Chondrocyte (in vitro differentiated cells): Measurements from ENCODE around the gene RANBP17. TPM values are rescaled to one million over a fixed set of nuclear protein-coding genes. Genes with fewer than 3 reads are reported as not detected.
"Not testable (repeated sequence)": the region's sequence is repeated elsewhere in the genome, so short reads cannot be mapped to it uniquely, and the experiment has no call there.

Experiments used
- DNase-seq: peaks from one replicate; pipeline ENCODE4 v3.0.0; 2021; ENCODE audit warnings: mixed read lengths, low spot score
- H3K27ac Mint-ChIP-seq: one replicate; pipeline ENCODE4 v1.8.0; 2021; ENCODE audit warnings: mild to moderate bottlenecking, moderate library complexity, mixed read lengths; ENCODE audit not compliant: unreplicated experiment
- H3K27me3 Mint-ChIP-seq: 2 replicates; pipeline ENCODE4 v1.8.0; 2021; ENCODE audit warnings: low read depth, mixed read lengths
- H3K36me3 Mint-ChIP-seq: 2 replicates; pipeline ENCODE4 v1.8.0; 2021; ENCODE audit warnings: low read depth, mixed read lengths
- H3K4me1 Mint-ChIP-seq: 2 replicates; pipeline ENCODE4 v1.8.0; 2021; ENCODE audit warnings: low read depth, mild to moderate bottlenecking, mixed read lengths
- H3K4me3 Mint-ChIP-seq: one replicate; pipeline ENCODE4 v1.8.0; 2021; ENCODE audit warnings: mild to moderate bottlenecking, moderate library complexity, mixed read lengths; ENCODE audit not compliant: unreplicated experiment
- H3K9me3 Mint-ChIP-seq: 2 replicates; pipeline ENCODE4 v1.8.0; 2021; ENCODE audit warnings: low read depth, mixed read lengths
- total RNA-seq: library from RNA; stranded (reverse); gene quantifications from 3 replicates; pipeline ENCODE4 v1.2.1, GENCODE V29; 2021
- TF ChIP-seq, protein P1 (sequence below): fragments of 200-600 bp; sonication (generic); IDR thresholded peaks from 2 replicates; pipeline ENCODE4 v1.5.0; 2021; ENCODE audit warnings: antibody characterized with exemption, mild to moderate bottlenecking, moderate library complexity

Gene RANBP17
- total RNA-seq, 1 donor from 2014 or later = 24.5 TPM

DNA sequence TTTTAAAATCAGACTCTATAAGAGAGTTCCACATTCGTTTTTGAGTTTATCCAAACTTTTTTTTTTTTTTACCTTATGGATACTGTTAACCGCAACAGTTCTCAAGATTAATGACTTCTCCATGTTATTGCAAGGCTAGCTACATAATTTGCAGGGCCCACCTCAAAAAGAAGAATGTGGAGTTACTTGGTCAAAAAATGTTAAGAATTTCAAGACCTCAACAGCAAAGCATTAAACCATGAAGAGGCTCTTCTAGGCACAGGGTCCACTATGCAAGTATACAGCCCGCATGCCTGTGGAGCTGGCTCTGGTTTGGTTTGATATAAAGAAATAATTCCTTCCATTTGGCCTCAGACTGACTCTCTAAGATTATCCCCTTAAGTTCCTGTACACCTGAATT lies 313.9 kb downstream of the RANBP17 start:
- Mint-ChIP-seq H3K4me1 (peaks cover 9% of the 10 kb centered on the region), H3K36me3 (peaks cover 12% of the 10 kb centered on the region), H3K4me3 (no peak overlapping the region), H3K27me3 (no peaks in the 10 kb centered on the region), H3K9me3 (peaks cover 13% of the 10 kb centered on the region), H3K27ac (no peak overlapping the region)
- TF ChIP-seq, protein P1, sequence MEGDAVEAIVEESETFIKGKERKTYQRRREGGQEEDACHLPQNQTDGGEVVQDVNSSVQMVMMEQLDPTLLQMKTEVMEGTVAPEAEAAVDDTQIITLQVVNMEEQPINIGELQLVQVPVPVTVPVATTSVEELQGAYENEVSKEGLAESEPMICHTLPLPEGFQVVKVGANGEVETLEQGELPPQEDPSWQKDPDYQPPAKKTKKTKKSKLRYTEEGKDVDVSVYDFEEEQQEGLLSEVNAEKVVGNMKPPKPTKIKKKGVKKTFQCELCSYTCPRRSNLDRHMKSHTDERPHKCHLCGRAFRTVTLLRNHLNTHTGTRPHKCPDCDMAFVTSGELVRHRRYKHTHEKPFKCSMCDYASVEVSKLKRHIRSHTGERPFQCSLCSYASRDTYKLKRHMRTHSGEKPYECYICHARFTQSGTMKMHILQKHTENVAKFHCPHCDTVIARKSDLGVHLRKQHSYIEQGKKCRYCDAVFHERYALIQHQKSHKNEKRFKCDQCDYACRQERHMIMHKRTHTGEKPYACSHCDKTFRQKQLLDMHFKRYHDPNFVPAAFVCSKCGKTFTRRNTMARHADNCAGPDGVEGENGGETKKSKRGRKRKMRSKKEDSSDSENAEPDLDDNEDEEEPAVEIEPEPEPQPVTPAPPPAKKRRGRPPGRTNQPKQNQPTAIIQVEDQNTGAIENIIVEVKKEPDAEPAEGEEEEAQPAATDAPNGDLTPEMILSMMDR = no peak
- no peak for DNase-seq

DNA sequence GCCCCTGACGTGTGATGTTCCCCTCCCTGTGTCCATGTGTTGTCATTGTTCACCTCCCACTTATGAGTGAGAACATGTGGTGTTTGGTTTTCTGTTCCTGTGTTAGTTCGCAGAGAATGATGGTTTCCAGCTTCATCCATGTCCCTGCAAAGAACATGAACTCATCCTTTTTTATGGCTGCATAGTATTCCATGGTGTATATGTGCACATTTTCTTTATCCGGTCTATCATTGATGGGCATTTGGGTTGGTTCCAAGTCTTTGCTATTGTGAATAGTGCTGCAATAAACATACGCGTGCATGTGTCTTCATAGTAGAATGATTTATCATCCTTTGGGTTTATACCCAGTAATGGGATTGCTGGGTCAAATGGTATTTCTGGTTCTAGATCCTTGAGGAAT lies 316.4 kb downstream of the RANBP17 start:
- Mint-ChIP-seq H3K36me3 (peaks cover 13% of the 10 kb centered on the region), H3K9me3 (peaks cover 13% of the 10 kb centered on the region)
- not testable (repeated sequence) for H3K27ac Mint-ChIP-seq, H3K27me3 Mint-ChIP-seq, H3K4me3 Mint-ChIP-seq, H3K4me1 Mint-ChIP-seq, DNase-seq

DNA sequence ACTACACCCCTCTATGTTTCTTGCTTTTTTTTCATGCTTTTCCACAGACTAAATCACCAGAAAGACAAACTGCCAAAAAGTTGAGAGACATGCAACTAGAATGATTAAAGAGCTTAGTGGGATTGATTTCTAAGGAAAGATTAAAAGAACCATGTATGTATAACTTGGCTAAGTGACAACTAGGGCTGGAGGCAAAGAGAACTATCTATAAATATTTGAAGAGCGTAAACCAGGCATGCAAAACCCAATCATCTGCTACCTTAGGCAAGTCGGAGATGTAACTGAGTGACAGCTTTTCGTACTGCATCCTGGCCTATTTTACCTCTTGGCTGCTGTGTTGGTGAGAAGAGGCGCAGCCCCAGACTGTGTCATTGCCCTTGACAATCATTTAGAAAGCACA lies 326.2 kb downstream of the RANBP17 start:
- Mint-ChIP-seq H3K27ac (no peak overlapping the region), H3K27me3 (no peaks in the 10 kb centered on the region), H3K9me3 (peaks cover 12% of the 10 kb centered on the region), H3K36me3 (peaks cover 21% of the 10 kb centered on the region), H3K4me1 (no peaks in the 10 kb centered on the region), H3K4me3 (no peak overlapping the region)
- TF ChIP-seq, protein P1 = no peak
- DNase-seq = no peak

DNA sequence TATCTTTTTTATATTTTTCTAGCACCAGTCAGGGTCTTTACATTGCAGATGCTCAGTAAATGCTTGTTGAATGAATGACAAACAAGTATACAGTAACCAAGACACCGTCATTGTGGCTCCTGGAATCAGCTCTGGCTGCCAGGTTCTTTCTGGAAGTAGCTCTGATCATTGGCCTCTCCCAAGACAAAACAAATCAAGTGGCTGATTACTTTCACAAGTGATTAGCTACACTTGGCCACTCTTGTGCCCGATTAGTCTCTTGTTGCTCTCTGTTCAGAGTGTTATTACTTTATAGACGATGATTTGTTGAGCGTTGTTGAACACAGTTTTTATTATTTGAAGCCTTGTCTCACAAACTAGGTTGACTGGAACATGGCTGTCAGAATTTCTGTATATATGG lies 327.6 kb downstream of the RANBP17 start:
- Mint-ChIP-seq H3K36me3 (peaks cover 14% of the 10 kb centered on the region), H3K27me3 (no peaks in the 10 kb centered on the region), H3K4me3 (no peak overlapping the region), H3K9me3 (peaks cover 4% of the 10 kb centered on the region), H3K27ac (no peak overlapping the region), H3K4me1 (no peaks in the 10 kb centered on the region)
- TF ChIP-seq, protein P1 = no peak
- no peak for DNase-seq

DNA sequence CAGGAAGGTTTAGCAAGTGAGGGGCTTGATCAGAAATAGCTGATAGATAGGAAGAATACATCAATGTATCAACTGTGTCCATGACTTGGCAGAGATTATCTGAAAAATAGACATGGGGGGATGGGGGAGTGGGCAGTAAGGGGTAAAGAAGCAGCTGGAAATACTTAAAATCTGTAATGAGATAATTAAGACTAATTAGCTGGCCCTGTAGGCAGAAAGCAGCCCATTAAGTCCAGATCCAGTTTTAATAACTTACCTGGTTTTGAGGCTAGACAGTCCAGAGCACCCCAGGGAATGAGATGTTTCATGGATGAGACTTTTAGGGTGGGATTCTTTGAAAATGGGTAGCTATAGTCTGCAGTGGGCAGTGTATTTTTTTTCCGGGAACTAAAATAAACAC lies 330.3 kb downstream of the RANBP17 start:
- Mint-ChIP-seq H3K9me3 (no peaks in the 10 kb centered on the region), H3K4me1 (no peaks in the 10 kb centered on the region), H3K4me3 (no peak overlapping the region), H3K36me3 (peaks cover 8% of the 10 kb centered on the region), H3K27me3 (no peaks in the 10 kb centered on the region), H3K27ac (no peak overlapping the region)
- DNase-seq = no peak
- TF ChIP-seq, protein P1 = no peak

DNA sequence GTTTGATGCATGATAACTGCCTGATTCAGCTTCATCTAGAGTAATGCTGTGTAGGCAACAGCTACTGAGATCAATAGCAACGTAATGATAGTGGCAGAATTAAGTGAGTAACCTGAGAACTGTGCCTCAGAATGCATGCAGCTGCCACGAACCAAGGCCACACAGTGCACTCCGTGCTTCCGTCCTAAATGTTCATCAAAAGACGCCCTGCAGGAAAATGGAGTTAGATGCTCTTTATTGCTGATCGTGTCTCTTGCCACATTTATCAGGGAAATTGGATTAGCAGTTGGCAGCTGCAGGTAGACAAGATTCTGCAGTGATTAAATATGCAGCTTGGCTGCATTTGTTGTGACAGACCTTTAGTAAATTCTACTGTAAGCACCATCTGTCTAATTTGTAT lies 339.5 kb downstream of the RANBP17 start:
- TF ChIP-seq, protein P1 = no peak
- H3K4me1 Mint-ChIP-seq = peaks cover 3% of the 10 kb centered on the region
- no peaks in the 10 kb centered on the region for H3K27me3 Mint-ChIP-seq
- H3K27ac Mint-ChIP-seq = no peak overlapping the region
- no peaks in the 10 kb centered on the region for H3K9me3 Mint-ChIP-seq
- peaks cover 1% of the 10 kb centered on the region for H3K36me3 Mint-ChIP-seq
- H3K4me3 Mint-ChIP-seq = no peak overlapping the region
- DNase-seq = no peak
